HG03039 (cell line): ENCODE results near the gene KCTD20.

ENCODE experiments used
- ATAC-seq: cut with Tn5 transposase; IDR thresholded peaks from one replicate; pipeline ENCODE4 v1.9.1; 2021; ENCODE audit warnings: mild to moderate bottlenecking, moderate library complexity; ENCODE audit not compliant: unreplicated experiment

KCTD20 gene

GRCh38 chr6:36491378-36491965 lies 48.7 kb downstream of the KCTD20 start:
- no peak for ATAC-seq

GRCh38 chr6:36492092-36492491 lies 49.3 kb downstream of the KCTD20 start:
- ATAC-seq, result no peak

GRCh38 chr6:36492621-36493020 lies 49.8 kb downstream of the KCTD20 start:
- no peak for ATAC-seq

GRCh38 chr6:36493319-36493718 lies 50.5 kb downstream of the KCTD20 start:
- no peak for ATAC-seq

- ATAC-seq, result no peak
Observed at GRCh38 chr6:36493859-36494258, 51.1 kb downstream of the KCTD20 start.

DNA sequence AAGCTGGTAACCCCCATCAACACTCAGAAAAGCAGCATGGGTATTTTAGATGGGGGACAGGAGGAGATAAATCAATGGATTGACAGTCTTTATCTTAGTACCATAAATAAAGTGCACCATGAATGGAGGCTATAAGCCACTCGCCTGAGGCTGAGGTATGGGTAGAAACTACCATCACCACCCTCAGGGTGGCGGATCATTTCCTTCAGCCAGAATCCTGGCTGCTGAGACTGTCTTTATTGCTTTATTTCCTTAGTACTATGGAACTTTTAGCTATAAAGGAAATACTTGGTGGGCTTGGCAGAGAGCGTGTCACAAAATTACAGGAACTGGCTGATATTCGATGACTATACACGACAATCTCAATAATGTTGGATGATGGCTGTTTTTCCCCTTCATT lies 52.3 kb downstream of the KCTD20 start:
- no peak for ATAC-seq

DNA sequence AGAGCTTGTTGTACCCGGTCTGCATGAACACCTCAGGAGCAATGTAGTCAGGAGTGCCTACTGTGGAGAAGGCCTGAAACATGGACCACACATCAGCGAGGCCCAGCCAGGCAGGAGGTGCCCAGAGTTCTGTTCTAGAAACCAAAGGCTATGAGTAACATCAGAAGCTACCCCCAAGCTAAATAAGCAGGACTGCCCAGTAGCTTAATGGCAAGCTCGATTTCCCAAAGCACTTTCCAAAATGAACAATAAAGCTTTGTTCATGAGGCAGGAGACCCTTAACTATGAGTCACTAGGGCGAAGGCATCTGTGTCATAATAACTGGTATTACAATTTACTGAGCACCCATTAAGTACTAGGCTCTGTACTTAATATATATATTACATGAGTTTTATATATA lies 57.1 kb downstream of the KCTD20 start:
- ATAC-seq, result no peak

DNA sequence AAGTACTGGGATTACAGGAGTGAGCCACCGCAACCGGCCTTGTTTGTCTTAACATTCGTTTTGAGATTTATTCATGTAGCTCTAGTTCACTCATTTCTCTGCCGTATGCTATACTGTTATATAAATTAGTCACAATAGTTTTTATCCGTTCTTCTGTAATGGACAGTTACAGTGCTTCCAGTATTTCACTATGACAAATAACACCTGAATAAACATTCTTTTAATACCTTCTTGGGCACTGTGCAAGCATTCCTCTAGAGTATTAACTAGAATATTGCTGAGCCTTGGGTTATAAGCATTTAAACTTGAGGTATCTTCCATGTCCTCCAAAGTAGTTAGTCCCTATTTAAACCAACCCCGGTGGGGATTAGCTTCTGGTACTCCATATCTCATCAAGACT lies 58.9 kb downstream of the KCTD20 start:
- no peak for ATAC-seq

- ATAC-seq, result no peak
Observed at GRCh38 chr6:36504181-36504580, 61.4 kb downstream of the KCTD20 start.

- ATAC-seq, result no peak
Observed at GRCh38 chr6:36504982-36505381, 62.2 kb downstream of the KCTD20 start.

- ATAC-seq, result no peak
Observed at GRCh38 chr6:36505744-36506534, 63.1 kb downstream of the KCTD20 start.

GRCh38 chr6:36506611-36507010 lies 63.8 kb downstream of the KCTD20 start:
- ATAC-seq, result no peak

DNA sequence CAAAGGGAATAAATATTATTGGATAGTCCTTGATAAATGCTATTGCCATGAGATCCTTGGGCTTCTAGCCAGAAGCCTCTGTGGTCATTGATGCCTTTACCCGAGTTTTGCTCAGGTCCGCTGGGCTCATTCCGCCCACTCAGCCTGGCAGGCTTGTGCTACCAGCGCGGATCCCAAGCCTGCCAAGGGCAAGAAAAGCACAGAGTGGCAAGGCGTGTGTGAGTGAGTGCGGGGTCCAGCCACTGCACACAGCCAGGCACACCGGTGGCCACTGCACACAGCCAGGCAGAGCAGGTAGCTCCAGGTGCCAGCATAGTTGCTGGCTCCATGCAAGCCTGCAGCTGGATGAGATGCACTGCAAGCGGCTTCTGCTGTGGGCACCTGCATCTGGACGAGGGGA lies 65.7 kb downstream of the KCTD20 start:
- no peak for ATAC-seq

DNA sequence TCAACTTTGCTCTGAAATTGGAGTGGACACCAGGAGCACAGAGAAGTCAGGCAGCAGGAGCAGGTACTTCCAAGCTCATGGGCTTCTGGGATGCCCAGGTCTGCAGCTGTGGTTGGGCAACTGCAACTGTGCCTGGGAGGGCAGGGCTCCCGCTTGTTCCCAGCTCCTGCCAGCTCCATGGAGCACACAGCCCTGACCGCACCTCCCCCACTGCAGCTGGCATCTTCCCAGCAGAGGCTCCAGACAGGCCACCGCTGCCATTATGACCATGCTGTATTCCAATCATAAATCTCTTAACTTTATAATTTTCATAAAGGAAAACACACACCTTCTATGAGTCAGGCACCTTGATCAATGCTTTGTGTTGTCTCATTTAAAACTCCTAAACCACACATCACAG lies 67.6 kb downstream of the KCTD20 start:
- ATAC-seq, result no peak

DNA sequence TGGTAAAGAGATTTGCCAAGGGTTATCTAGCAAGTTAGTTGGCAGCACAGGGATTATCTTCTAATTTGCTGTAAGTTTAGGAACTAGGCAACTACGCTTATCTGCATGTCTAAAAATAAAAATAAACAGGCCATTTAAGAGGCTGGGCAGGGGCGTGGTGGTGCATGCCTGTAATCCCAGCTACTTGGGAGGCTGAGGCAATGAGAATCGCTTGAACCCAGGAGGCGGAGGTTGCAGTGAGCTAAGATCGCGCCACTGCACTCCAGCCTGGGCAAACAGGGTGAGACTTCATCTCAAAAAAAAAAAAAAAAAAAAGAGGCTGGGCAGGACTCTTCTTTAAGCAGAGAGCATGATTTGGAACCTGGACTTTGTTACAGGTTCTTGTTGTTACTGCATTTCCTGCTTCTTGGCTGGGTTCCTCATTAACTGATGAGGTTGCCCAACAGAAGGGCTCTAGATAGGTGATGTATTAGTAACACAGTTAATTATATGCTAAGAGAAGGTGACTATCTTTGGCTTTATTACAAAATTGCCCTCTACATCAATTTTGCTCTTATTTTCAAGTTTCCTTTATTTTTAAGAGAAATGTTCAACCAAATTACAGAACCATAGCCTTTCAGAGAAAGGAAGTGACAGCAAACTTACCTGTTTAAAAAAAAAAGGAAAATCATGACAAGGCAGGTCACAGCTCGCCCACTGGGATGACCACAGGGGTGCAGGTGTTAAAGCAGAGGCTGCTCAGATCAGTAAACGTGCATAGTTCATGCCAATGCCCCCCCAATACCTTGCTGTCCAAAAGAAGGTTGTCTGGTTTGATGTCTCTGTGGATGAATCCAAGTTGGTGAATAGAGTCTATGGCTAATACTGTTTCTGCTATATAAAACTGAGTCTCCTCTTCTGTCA lies 72.0 kb downstream of the KCTD20 start:
- ATAC-seq, result no peak

DNA sequence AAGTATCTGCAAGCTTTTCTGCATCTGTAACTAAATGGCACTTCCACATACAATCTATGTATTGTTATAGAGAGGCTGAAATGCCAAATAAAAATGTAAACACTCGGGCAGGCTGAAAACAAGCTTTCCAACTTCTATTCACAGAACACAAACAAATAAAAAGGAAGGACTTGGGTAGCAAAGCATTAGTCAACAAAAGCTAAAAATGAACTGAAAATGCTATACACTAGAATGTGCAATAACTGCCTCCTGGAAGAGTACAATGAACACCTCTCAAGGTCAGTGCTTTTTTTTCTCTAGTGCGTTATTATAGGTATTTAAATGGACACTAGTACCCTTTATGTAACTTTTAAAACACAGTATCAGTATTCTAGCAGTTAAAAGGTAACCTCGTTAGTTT lies 73.0 kb downstream of the KCTD20 start:
- no peak for ATAC-seq

GRCh38 chr6:36516559-36516958 lies 73.8 kb downstream of the KCTD20 start:
- no peak for ATAC-seq

GRCh38 chr6:36516988-36517387 lies 74.2 kb downstream of the KCTD20 start:
- ATAC-seq, result no peak

GRCh38 chr6:36517408-36517807 lies 74.6 kb downstream of the KCTD20 start:
- ATAC-seq, result no peak

DNA sequence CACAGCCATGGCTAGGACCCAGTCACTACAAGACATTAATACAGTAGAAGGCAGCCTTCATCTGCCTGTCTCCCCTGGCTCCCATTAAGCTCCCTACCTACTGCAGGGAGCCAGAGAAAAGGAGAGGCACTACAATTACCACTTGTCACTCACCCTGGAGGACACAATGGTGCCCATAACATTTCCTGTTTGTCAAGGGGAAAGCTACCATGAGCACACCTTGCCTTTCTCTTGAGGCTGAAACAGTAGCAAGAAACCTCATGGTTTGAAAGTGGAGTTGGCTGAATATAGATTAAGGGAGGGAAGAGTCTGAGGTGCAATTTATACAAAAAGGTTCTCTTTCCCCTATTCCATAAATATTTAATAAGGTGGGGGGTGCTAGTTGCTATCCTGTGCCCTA lies 76.6 kb downstream of the KCTD20 start:
- ATAC-seq, result no peak

- ATAC-seq, result no peak
Observed at GRCh38 chr6:36523451-36523850, 80.7 kb downstream of the KCTD20 start.
